Measurements from ENCODE around the gene WWOX. TPM values are rescaled to one million over a fixed set of nuclear protein-coding genes. Genes with fewer than 3 reads are reported as not detected.
A peak's percentile ranks its signal among the peaks of the same experiment; 100 is the strongest.

WWOX gene
- total and polyA plus RNA-seq, 2 of the 13 experiments (the other 11 are each of a cell fraction or from before 2014, with no cell fraction given), result 9.1 to 37.4 TPM

DNA sequence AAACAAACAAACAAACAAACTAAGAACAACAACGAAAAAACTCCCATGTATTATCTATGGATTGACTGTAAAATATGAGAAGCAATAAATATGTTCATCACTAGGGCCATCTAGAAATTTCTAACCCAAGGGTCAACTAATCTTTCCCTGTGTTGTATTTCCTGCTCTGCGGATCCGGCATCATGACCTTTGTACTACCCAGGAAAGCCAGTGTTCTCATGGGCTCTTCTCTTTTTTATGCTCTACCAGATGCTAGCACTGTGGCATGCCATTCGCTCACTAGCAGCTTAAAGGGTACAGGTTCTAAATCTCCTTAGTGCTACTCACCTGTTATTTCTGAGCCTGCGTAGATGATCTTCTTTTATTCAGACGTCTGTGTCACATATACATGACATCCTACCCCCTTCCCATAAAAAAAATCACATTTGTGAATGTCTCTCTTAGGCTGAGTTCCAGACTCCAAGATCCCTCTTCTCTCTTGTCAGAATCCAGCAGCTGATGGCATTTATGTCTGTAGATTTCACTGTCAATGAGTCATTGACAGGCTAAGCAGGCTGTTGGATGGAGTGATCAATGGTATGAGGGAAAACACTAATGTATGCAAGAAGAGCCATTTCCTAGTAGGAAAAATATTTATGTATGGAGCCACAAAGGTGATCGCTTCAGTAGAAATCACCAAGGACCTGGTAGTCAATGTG, 100.0 kb downstream of the WWOX start (continued):
- TF ChIP-seq HOMEZ (CRISPR knock-in tag; IDR thresholded peaks at IDR 0.05; ENCODE audit: low read depth), result 0 out of 2 replicates have a peak, but pooled peaks have one; percentile 31
- TF ChIP-seq JARID2 (CRISPR knock-in tag; IDR thresholded peaks at IDR 0.05; ENCODE audit: insufficient replicate concordance), result no peak
- TF ChIP-seq ZSCAN9 (CRISPR knock-in tag; IDR thresholded peaks at IDR 0.05; ENCODE audit: borderline replicate concordance), result 0 out of 2 replicates have a peak, but pooled peaks have one; percentile 4
- TF ChIP-seq HNF4A (CRISPR knock-in tag; IDR thresholded peaks at IDR 0.05), result peak; percentile 85
- TF ChIP-seq NR1H2 (CRISPR knock-in tag; IDR thresholded peaks at IDR 0.05; ENCODE audit: borderline replicate concordance, low read depth), result no peak
- 0 out of 2 replicates have a peak, but pooled peaks have one; percentile 25 for TF ChIP-seq BCL6 (CRISPR knock-in tag; IDR thresholded peaks at IDR 0.05)
- TF ChIP-seq FOXP4 (CRISPR knock-in tag; IDR thresholded peaks at IDR 0.05), result peak; percentile 34; the same call in 1 of the 2 replicates
- TF ChIP-seq ZNF644 (CRISPR knock-in tag; IDR thresholded peaks at IDR 0.05; ENCODE audit: low read depth), result peak; percentile 70; the same call in 1 of the 2 replicates
- TF ChIP-seq TOPORS (CRISPR knock-in tag; IDR thresholded peaks at IDR 0.05), result no peak
- TF ChIP-seq, protein P1, sequence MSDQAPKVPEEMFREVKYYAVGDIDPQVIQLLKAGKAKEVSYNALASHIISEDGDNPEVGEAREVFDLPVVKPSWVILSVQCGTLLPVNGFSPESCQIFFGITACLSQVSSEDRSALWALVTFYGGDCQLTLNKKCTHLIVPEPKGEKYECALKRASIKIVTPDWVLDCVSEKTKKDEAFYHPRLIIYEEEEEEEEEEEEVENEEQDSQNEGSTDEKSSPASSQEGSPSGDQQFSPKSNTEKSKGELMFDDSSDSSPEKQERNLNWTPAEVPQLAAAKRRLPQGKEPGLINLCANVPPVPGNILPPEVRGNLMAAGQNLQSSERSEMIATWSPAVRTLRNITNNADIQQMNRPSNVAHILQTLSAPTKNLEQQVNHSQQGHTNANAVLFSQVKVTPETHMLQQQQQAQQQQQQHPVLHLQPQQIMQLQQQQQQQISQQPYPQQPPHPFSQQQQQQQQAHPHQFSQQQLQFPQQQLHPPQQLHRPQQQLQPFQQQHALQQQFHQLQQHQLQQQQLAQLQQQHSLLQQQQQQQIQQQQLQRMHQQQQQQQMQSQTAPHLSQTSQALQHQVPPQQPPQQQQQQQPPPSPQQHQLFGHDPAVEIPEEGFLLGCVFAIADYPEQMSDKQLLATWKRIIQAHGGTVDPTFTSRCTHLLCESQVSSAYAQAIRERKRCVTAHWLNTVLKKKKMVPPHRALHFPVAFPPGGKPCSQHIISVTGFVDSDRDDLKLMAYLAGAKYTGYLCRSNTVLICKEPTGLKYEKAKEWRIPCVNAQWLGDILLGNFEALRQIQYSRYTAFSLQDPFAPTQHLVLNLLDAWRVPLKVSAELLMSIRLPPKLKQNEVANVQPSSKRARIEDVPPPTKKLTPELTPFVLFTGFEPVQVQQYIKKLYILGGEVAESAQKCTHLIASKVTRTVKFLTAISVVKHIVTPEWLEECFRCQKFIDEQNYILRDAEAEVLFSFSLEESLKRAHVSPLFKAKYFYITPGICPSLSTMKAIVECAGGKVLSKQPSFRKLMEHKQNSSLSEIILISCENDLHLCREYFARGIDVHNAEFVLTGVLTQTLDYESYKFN (CRISPR knock-in tag; conservative IDR thresholded peaks at IDR 0.05), result peak; percentile 61
- TF ChIP-seq ETV5 (CRISPR knock-in tag; IDR thresholded peaks at IDR 0.05; ENCODE audit: borderline replicate concordance), result peak; percentile 46; the same call in 1 of the 2 replicates
- no peak for TF ChIP-seq ZMAT3 (CRISPR knock-in tag; conservative IDR thresholded peaks at IDR 0.05)
- TF ChIP-seq ARID5B (CRISPR knock-in tag; IDR thresholded peaks at IDR 0.05), result peak; percentile 74
- TF ChIP-seq ZNF839 (CRISPR knock-in tag; IDR thresholded peaks at IDR 0.05; ENCODE audit: borderline replicate concordance), result no peak
- TF ChIP-seq ZNF670 (CRISPR knock-in tag; IDR thresholded peaks at IDR 0.05; ENCODE audit: borderline replicate concordance), result peak; percentile 71; the same call in 1 of the 2 replicates
- peak; percentile 13; the same call in 1 of the 2 replicates for TF ChIP-seq SOX5 (CRISPR knock-in tag; IDR thresholded peaks at IDR 0.05; ENCODE audit: borderline replicate concordance)
- peak; percentile 73; the same call in 1 of the 2 replicates for TF ChIP-seq RXRB (CRISPR knock-in tag; IDR thresholded peaks at IDR 0.05; ENCODE audit: borderline replicate concordance)
- no peak for TF ChIP-seq TBX3 (IDR thresholded peaks at IDR 0.05; ENCODE audit: borderline replicate concordance)
- no peak for TF ChIP-seq ZKSCAN1 (IDR thresholded peaks at IDR 0.05; ENCODE audit: low read length)
